Activated T-helper 1 cell treated with Interleukin-2 at 50 U/mL for 16 hours (primary cell): Measurements from ENCODE around the gene ATP9A.

Experiments
- DNase-seq: peaks from one replicate; pipeline ENCODE4 v3.0.0-alpha.2; 2020; ENCODE audit warnings: low read depth

Gene ATP9A

GRCh38 chr20:51625105-51625504 is 143.1 kb downstream of the ATP9A start:
- no peak for DNase-seq

GRCh38 chr20:51624157-51624731 is 143.9 kb downstream of the ATP9A start:
- peak; percentile 14 for DNase-seq

- DNase-seq = no peak
These were observed 144.9 kb downstream of the ATP9A start for GRCh38 chr20:51623255-51623654.

- DNase-seq = no peak
These were observed 146.0 kb downstream of the ATP9A start for GRCh38 chr20:51622004-51622874.

- no peak for DNase-seq
These were observed 147.8 kb downstream of the ATP9A start for GRCh38 chr20:51620432-51620831.

- DNase-seq = no peak
These were observed 152.1 kb downstream of the ATP9A start for GRCh38 chr20:51616060-51616459.

- no peak for DNase-seq
These were observed 153.5 kb downstream of the ATP9A start for GRCh38 chr20:51614687-51615086.

GRCh38 chr20:51613580-51613979 is 154.6 kb downstream of the ATP9A start:
- no peak for DNase-seq

- DNase-seq = no peak
These were observed 155.3 kb downstream of the ATP9A start for GRCh38 chr20:51612896-51613295.

- DNase-seq = no peak
These were observed 156.6 kb downstream of the ATP9A start for GRCh38 chr20:51611625-51611890.

- no peak for DNase-seq
These were observed 157.2 kb downstream of the ATP9A start for GRCh38 chr20:51610761-51611624.

GRCh38 chr20:51610111-51610510 is 158.1 kb downstream of the ATP9A start:
- no peak for DNase-seq

GRCh38 chr20:51609251-51609650 is 158.9 kb downstream of the ATP9A start:
- no peak for DNase-seq

- no peak for DNase-seq
These were observed 160.1 kb downstream of the ATP9A start for GRCh38 chr20:51608061-51608460.

GRCh38 chr20:51607170-51607569 is 161.0 kb downstream of the ATP9A start:
- no peak for DNase-seq

- DNase-seq = no peak
These were observed 163.3 kb downstream of the ATP9A start for GRCh38 chr20:51604851-51605250.

GRCh38 chr20:51602131-51602530 is 166.1 kb downstream of the ATP9A start:
- DNase-seq = no peak

- no peak for DNase-seq
These were observed 167.2 kb downstream of the ATP9A start for GRCh38 chr20:51600950-51601349.

GRCh38 chr20:51600016-51600420 is 168.2 kb downstream of the ATP9A start:
- no peak for DNase-seq

- no peak for DNase-seq
These were observed 169.6 kb downstream of the ATP9A start for GRCh38 chr20:51598556-51598955.

GRCh38 chr20:51597389-51598231 is 170.6 kb downstream of the ATP9A start:
- no peak for DNase-seq
